Activated CD4-positive, CD25-positive, alpha-beta regulatory T cell treated with anti-CD3 and anti-CD28 coated beads, Interleukin-2, amount 50 U/mL, for 16 hours (primary cell): Measurements from ENCODE around the gene SSH2.
"Not testable (repeated sequence)": the region's sequence is repeated elsewhere in the genome, so short reads cannot be mapped to it uniquely, and the experiment has no call there.

Experiments used
- DNase-seq: peaks from one replicate; pipeline ENCODE4 v3.0.0-alpha.2; 2020; ENCODE audit warnings: low read depth, low spot score

The SSH2 gene

GRCh38 chr17:29929533-29930408, at the start of gene SSH2:
TSS of gene SSH2 (minus strand) at chr17:29930228. CDS start at chr17:29930000, 228 bp downstream.
- peak; percentile 79 for DNase-seq

- DNase-seq = no peak
These were observed 47.8 kb upstream of the SSH2 start for GRCh38 chr17:29977836-29978235.

- no peak for DNase-seq
These were observed 43.0 kb upstream of the SSH2 start for GRCh38 chr17:29973005-29973404.

- DNase-seq = no peak
These were observed 42.2 kb upstream of the SSH2 start for GRCh38 chr17:29972277-29972676.

- DNase-seq = no peak
These were observed 38.2 kb upstream of the SSH2 start for GRCh38 chr17:29968271-29968670.

GRCh38 chr17:29962656-29963055, 32.6 kb upstream of the SSH2 start:
- no peak for DNase-seq

- no peak for DNase-seq
These were observed 29.8 kb upstream of the SSH2 start for GRCh38 chr17:29959658-29960337.

GRCh38 chr17:29958947-29959657, 29.1 kb upstream of the SSH2 start:
- no peak for DNase-seq

- not testable (repeated sequence) for DNase-seq
These were observed 27.5 kb upstream of the SSH2 start for GRCh38 chr17:29957488-29957887.

GRCh38 chr17:29956225-29956624, 26.2 kb upstream of the SSH2 start:
- no peak for DNase-seq

GRCh38 chr17:29954405-29954804, 24.4 kb upstream of the SSH2 start:
- no peak for DNase-seq

- no peak for DNase-seq
These were observed 19.7 kb upstream of the SSH2 start for GRCh38 chr17:29949696-29950095.

- DNase-seq = no peak
These were observed 18.6 kb upstream of the SSH2 start for GRCh38 chr17:29948448-29949215.

- no peak for DNase-seq
These were observed 15.3 kb upstream of the SSH2 start for GRCh38 chr17:29945281-29945680.

GRCh38 chr17:29941334-29941733, 11.3 kb upstream of the SSH2 start, which contains the start of gene EFCAB5:
TSS of gene EFCAB5 (plus strand) at chr17:29941634. CDS start at chr17:29941797, 163 bp downstream.
- DNase-seq = no peak

GRCh38 chr17:29936724-29937123, 6.7 kb upstream of the SSH2 start:
- DNase-seq = no peak

- not testable (repeated sequence) for DNase-seq
These were observed 5.9 kb upstream of the SSH2 start for GRCh38 chr17:29935909-29936308.

- DNase-seq = no peak
These were observed 3.4 kb upstream of the SSH2 start for GRCh38 chr17:29933379-29933778.

- DNase-seq = peak; percentile 54
These were observed 1.4 kb upstream of the SSH2 start for GRCh38 chr17:29931231-29931932.

- no peak for DNase-seq
These were observed 482 bp upstream of the SSH2 start for GRCh38 chr17:29930409-29931010.
